ENCODE measurements around the gene CD248.
A peak's percentile ranks its signal among the peaks of the same experiment; 100 is the strongest.

CD248 gene

GRCh38 chr11:66275396-66275795 is 41.4 kb downstream of the CD248 start:
- TF ChIP-seq CTCF (IDR thresholded peaks at IDR 0.05; ENCODE audit: control insufficient read depth, extremely low read depth, insufficient read depth) = no peak
- H3K4me3 ChIP-seq (ENCODE audit: low read depth, low read length) = no peak overlapping the region

GRCh38 chr11:66274219-66274618 is 42.6 kb downstream of the CD248 start:
- H3K4me3 ChIP-seq (ENCODE audit: low read depth, low read length) = no peak overlapping the region
- no peak for TF ChIP-seq CTCF (IDR thresholded peaks at IDR 0.05; ENCODE audit: control insufficient read depth, extremely low read depth, insufficient read depth)
- DNase-seq (ENCODE audit: low read depth) = no peak

More at GRCh38 chr11:66275396-66275795, 41.4 kb downstream of the CD248 start:
- DNase-seq (ENCODE audit: low read depth) = no peak

- TF ChIP-seq CTCF (IDR thresholded peaks at IDR 0.05; ENCODE audit: control insufficient read depth, extremely low read depth, insufficient read depth) = no peak
- no peak overlapping the region for H3K4me3 ChIP-seq (ENCODE audit: low read depth, low read length)
- no peak for DNase-seq (ENCODE audit: low read depth)
These were observed 44.2 kb downstream of the CD248 start for GRCh38 chr11:66272596-66272995.

GRCh38 chr11:66271816-66272215 is 45.0 kb downstream of the CD248 start:
- no peak for TF ChIP-seq CTCF (IDR thresholded peaks at IDR 0.05; ENCODE audit: control insufficient read depth, extremely low read depth, insufficient read depth)
- no peak for DNase-seq (ENCODE audit: low read depth)
- H3K4me3 ChIP-seq (ENCODE audit: low read depth, low read length) = no peak overlapping the region

- H3K4me3 ChIP-seq (ENCODE audit: low read depth, low read length) = peak overlapping the region; percentile 96
- DNase-seq (ENCODE audit: low read depth) = no peak
- no peak for TF ChIP-seq CTCF (IDR thresholded peaks at IDR 0.05; ENCODE audit: control insufficient read depth, extremely low read depth, insufficient read depth)
These were observed 47.6 kb downstream of the CD248 start for GRCh38 chr11:66268952-66269905.

GRCh38 chr11:66268244-66268951 is 48.4 kb downstream of the CD248 start, which contains the start of gene RAB1B:
TSS of gene RAB1B (plus strand) at chr11:66268639. CDS start at chr11:66268680, 41 bp downstream.
- H3K4me3 ChIP-seq (ENCODE audit: low read depth, low read length) = peak within 1 kb of the TSS; percentile 96
- no peak for TF ChIP-seq CTCF (IDR thresholded peaks at IDR 0.05; ENCODE audit: control insufficient read depth, extremely low read depth, insufficient read depth)
- peak; percentile 98 for DNase-seq (ENCODE audit: low read depth)

All from LNCaP clone FGC (cell line).